22Rv1 (cell line): ENCODE results near the gene APPL2.
"Not testable (repeated sequence)": the region's sequence is repeated elsewhere in the genome, so short reads cannot be mapped to it uniquely, and the experiment has no call there.

Source experiments
- H3K27ac ChIP-seq: fragments of 450-650 bp; 2 replicates; pipeline ENCODE4 v1.5.1; 2017
- ZFX ChIP-seq: fragments of 450-650 bp; IDR thresholded peaks from 2 replicates; pipeline ENCODE4 v1.6.1; 2017; ENCODE audit warnings: antibody characterized with exemption, borderline replicate concordance
- TF ChIP-seq, protein P1 (sequence below): fragments of 450-650 bp; IDR thresholded peaks from 2 replicates; pipeline ENCODE4 v1.5.1; 2017; ENCODE audit warnings: mild to moderate bottlenecking

The APPL2 gene

GRCh38 chr12:105196090-105196489, 39.9 kb downstream of the APPL2 start:
- no peak for TF ChIP-seq ZFX
- TF ChIP-seq, protein P1, sequence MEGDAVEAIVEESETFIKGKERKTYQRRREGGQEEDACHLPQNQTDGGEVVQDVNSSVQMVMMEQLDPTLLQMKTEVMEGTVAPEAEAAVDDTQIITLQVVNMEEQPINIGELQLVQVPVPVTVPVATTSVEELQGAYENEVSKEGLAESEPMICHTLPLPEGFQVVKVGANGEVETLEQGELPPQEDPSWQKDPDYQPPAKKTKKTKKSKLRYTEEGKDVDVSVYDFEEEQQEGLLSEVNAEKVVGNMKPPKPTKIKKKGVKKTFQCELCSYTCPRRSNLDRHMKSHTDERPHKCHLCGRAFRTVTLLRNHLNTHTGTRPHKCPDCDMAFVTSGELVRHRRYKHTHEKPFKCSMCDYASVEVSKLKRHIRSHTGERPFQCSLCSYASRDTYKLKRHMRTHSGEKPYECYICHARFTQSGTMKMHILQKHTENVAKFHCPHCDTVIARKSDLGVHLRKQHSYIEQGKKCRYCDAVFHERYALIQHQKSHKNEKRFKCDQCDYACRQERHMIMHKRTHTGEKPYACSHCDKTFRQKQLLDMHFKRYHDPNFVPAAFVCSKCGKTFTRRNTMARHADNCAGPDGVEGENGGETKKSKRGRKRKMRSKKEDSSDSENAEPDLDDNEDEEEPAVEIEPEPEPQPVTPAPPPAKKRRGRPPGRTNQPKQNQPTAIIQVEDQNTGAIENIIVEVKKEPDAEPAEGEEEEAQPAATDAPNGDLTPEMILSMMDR = no peak
- no peak overlapping the region for H3K27ac ChIP-seq

DNA sequence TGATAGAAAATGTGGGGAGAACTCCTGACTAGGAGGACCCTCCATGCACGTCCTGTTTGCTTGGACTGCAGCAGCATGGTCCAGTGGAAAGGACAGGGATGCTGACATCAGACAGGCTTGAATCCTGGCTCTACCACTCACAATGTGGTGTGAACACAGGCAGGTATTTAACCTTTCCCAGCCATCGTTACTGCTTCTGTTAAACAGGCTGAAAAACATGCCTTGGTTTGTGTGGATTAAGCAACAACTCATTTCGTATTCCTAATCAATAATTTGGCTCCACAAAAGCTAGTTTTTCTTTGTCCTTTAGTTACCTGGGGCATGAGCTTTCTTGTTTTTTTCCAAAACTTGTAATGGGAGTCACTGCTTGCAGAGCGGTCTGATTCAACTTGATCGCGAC, 41.0 kb downstream of the APPL2 start:
- TF ChIP-seq, protein P1 = no peak
- TF ChIP-seq ZFX = no peak
- no peak overlapping the region for H3K27ac ChIP-seq

GRCh38 chr12:105192624-105193225, 43.2 kb downstream of the APPL2 start:
- TF ChIP-seq, protein P1 = no peak
- no peak for TF ChIP-seq ZFX
- H3K27ac ChIP-seq = no peak overlapping the region

GRCh38 chr12:105190530-105190929, 45.4 kb downstream of the APPL2 start:
- no peak for TF ChIP-seq ZFX
- TF ChIP-seq, protein P1 = no peak
- no peak overlapping the region for H3K27ac ChIP-seq

- no peak overlapping the region for H3K27ac ChIP-seq
- no peak for TF ChIP-seq ZFX
- TF ChIP-seq, protein P1 = no peak
These were observed 46.7 kb downstream of the APPL2 start for GRCh38 chr12:105189293-105189692.

DNA sequence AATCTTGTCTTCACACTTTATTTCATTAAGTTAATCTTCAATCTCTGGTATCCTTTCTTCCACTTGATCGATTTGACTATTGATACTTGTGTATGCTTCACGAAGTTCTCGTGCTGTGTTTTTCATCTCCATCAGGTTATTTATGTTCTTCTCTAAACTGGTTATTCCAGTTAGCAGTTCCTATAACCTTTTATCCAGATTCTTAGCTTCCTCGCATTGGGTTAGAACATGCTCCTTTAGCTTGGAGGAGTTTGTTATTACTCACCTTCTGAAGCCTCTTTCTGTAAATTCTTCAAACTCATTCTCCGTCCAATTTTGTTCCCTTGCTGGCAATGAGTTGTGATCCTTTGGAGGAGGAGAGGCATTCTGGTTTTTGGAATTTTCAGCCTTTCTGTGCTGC, 52.0 kb downstream of the APPL2 start:
- not testable (repeated sequence) for H3K27ac ChIP-seq

DNA sequence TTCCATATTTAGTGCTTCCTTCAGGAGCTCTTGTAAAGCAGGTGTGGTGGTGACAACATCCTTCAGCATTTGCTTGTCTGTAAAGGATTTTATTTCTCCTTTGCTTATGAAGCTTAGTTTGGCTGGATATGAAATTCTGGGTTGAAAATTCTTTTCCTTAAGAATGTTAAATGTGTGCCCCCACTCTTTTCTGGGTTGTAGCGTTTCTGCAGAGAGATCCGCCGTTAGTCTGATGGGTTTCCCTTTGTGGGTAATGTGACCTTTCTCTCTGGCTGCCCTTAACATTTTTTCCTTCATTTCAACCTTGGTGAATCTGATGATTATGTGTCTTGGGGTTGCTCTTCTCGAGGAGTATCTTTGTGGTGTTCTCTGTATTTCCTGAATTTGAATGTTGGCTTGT, 52.6 kb downstream of the APPL2 start:
- not testable (repeated sequence) for H3K27ac ChIP-seq

- not testable (repeated sequence) for H3K27ac ChIP-seq
These were observed 56.9 kb downstream of the APPL2 start for GRCh38 chr12:105179114-105179513.

DNA sequence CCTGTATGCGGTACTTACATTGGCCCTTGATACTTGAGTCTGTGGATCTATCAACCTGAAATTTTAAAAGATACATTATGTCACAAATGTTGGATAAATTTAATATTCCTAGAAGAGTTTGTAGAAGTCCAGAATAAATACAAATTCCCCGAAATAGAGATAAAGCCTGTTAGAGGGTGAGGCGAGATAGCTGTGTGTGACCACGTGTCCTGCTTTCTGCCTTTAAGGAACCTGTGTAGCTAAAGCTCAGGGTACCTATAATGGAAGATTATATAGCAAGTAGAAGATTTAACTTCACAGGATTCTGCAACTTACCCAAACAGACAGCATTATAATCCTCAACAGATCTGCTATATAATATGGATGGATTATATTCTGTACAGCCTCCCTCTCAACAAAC, 58.8 kb downstream of the APPL2 start:
- TF ChIP-seq, protein P1 = no peak
- no peak for TF ChIP-seq ZFX
- no peak overlapping the region; the same call in 1 of the 2 replicates for H3K27ac ChIP-seq
